ENCODE data around the gene ANXA4. TPM values are rescaled to one million over a fixed set of nuclear protein-coding genes. Genes with fewer than 3 reads are reported as not detected.
A peak's percentile ranks its signal among the peaks of the same experiment; 100 is the strongest.

The ANXA4 gene
- total RNA-seq, 4 donors from 2014 or later = 33.3 to 125 (median 99.4) TPM

DNA sequence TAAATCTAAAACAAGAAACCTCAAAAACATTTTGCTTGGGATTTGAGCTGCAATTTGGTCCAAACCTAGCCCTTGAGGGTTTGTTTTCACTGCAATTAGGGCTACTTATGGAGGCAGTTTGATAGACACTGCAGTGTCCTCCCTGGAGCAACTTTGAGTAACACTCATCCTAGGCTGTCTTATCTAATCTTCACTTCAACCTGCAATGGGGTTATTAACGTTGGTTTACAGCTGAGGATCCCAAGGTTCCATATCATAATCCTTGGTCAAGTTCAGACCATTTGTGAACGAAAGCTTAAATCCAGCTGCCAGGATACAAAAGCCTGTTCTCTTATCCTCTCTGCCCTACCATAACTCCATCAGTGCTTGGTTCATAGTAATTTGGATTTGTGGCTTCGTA lies 2.5 kb downstream of the ANXA4 start:
- TF ChIP-seq EP300 (IDR thresholded peaks at IDR 0.05; ENCODE audit: low read depth) (no peak), POLR2A (IDR thresholded peaks at IDR 0.05) (no peak), POLR2AphosphoS5 (IDR thresholded peaks at IDR 0.05) (no peak)
- TF ChIP-seq, protein P1, sequence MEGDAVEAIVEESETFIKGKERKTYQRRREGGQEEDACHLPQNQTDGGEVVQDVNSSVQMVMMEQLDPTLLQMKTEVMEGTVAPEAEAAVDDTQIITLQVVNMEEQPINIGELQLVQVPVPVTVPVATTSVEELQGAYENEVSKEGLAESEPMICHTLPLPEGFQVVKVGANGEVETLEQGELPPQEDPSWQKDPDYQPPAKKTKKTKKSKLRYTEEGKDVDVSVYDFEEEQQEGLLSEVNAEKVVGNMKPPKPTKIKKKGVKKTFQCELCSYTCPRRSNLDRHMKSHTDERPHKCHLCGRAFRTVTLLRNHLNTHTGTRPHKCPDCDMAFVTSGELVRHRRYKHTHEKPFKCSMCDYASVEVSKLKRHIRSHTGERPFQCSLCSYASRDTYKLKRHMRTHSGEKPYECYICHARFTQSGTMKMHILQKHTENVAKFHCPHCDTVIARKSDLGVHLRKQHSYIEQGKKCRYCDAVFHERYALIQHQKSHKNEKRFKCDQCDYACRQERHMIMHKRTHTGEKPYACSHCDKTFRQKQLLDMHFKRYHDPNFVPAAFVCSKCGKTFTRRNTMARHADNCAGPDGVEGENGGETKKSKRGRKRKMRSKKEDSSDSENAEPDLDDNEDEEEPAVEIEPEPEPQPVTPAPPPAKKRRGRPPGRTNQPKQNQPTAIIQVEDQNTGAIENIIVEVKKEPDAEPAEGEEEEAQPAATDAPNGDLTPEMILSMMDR (IDR thresholded peaks at IDR 0.05) = no peak
- Histone ChIP-seq H3K27me3 (no peaks in the 10 kb centered on the region), H3K36me3 (no peaks in the 10 kb centered on the region), H3K27ac (no peak overlapping the region), H3K4me3 (no peak overlapping the region), H3K9me3 (no peaks in the 10 kb centered on the region), H3K4me1 (peaks cover 16 to 50% (median 26%) of the 10 kb centered on the region in 4 donors)
- in situ Hi-C loops (cut with MboI; ENCODE audit: low pct_ligation_motif_present in 1 of 4, low pct_unique_long_range_greater_than_20kb in 1 of 4, low sequenced_read_pairs in 3 of 4) (no loop called here), intact Hi-C loops (cut with DNase I; ENCODE audit: low total_unique reads) (no loop called here)
- WGBS, 2 donors (ENCODE audit: low coverage in 1 of 2) = 71 to 72% methylated on average over 3 of the region's 3 CpGs
- no peak for DNase-seq

DNA sequence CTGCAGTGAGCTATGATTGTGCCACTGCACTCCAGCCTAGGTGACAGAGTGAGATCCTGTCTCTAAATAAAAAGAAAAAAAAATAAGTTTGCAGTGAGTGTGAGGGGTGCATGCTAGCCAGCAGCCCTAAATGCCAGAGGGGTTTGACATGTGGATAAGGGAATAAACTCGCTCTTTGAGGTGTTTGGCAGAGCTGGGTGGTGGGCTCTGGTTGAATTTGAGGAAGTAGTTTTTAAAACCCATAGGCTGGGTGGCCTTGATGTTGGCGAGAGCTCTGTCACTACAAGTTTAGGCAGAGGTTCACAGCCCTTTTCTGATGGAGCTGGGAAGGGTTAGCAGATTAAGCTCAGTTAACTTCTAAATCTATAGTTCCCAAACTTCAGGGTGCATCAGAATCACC lies 3.1 kb downstream of the ANXA4 start:
- intact Hi-C loops (cut with DNase I; ENCODE audit: low total_unique reads) = no loop called here

DNA sequence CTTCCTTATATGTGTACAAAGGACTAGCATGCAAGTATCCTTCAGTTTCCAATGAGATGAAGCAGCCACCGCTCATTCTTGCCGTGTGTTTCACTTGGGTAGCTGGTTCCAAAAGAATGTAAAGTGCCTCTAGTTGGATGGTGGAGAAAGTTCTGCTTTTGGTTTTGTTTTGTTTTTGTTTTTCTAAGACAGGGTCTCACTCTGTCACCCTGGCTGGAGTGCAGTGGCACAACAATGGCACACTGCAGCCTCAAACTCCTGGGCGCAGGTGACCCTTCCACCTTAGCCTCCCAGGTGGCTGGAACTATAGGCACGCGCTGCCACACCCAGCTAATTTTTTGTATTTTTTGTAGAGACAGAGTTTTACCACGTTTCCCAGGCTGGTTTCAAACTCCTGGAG lies 8.3 kb downstream of the ANXA4 start:
- H3K27ac ChIP-seq = no peak overlapping the region
- intact Hi-C loops (cut with DNase I; ENCODE audit: low total_unique reads) = no loop called here
- no peak overlapping the region for H3K4me3 ChIP-seq
- DNase-seq = no peak
- H3K27me3 ChIP-seq = no peaks in the 10 kb centered on the region
- H3K9me3 ChIP-seq = no peaks in the 10 kb centered on the region
- in situ Hi-C loops (cut with MboI; ENCODE audit: low pct_ligation_motif_present in 1 of 4, low pct_unique_long_range_greater_than_20kb in 1 of 4, low sequenced_read_pairs in 3 of 4) = no loop called here
- WGBS, 2 donors (ENCODE audit: low coverage in 1 of 2) = 78 to 93% methylated on average over 3 to 6 of the region's 6 CpGs
- TF ChIP-seq POLR2A (IDR thresholded peaks at IDR 0.05) (no peak), POLR2AphosphoS5 (IDR thresholded peaks at IDR 0.05) (no peak), EP300 (IDR thresholded peaks at IDR 0.05; ENCODE audit: low read depth) (no peak)
- TF ChIP-seq, protein P1 (IDR thresholded peaks at IDR 0.05) = no peak
- H3K36me3 ChIP-seq = no peaks in the 10 kb centered on the region
- peaks cover 10 to 39% (median 18%) of the 10 kb centered on the region in 4 donors for H3K4me1 ChIP-seq

More for the DNA sequence above, 3.1 kb downstream of the ANXA4 start:
- Histone ChIP-seq H3K4me3 (no peak overlapping the region), H3K36me3 (no peaks in the 10 kb centered on the region), H3K27ac (no peak overlapping the region), H3K9me3 (no peaks in the 10 kb centered on the region), H3K4me1 (peaks cover 16 to 50% (median 26%) of the 10 kb centered on the region in 4 donors), H3K27me3 (no peaks in the 10 kb centered on the region)
- in situ Hi-C loops (cut with MboI; ENCODE audit: low pct_ligation_motif_present in 1 of 4, low pct_unique_long_range_greater_than_20kb in 1 of 4, low sequenced_read_pairs in 3 of 4) = no loop called here
- TF ChIP-seq, protein P1 (IDR thresholded peaks at IDR 0.05) = no peak
- no peak for TF ChIP-seq POLR2AphosphoS5 (IDR thresholded peaks at IDR 0.05)
- TF ChIP-seq POLR2A (IDR thresholded peaks at IDR 0.05) = no peak
- TF ChIP-seq EP300 (IDR thresholded peaks at IDR 0.05; ENCODE audit: low read depth) = no peak
- 89 to 100% methylated on average over 2 of the region's 2 CpGs for WGBS, 2 donors (ENCODE audit: low coverage in 1 of 2)
- DNase-seq = no peak

DNA sequence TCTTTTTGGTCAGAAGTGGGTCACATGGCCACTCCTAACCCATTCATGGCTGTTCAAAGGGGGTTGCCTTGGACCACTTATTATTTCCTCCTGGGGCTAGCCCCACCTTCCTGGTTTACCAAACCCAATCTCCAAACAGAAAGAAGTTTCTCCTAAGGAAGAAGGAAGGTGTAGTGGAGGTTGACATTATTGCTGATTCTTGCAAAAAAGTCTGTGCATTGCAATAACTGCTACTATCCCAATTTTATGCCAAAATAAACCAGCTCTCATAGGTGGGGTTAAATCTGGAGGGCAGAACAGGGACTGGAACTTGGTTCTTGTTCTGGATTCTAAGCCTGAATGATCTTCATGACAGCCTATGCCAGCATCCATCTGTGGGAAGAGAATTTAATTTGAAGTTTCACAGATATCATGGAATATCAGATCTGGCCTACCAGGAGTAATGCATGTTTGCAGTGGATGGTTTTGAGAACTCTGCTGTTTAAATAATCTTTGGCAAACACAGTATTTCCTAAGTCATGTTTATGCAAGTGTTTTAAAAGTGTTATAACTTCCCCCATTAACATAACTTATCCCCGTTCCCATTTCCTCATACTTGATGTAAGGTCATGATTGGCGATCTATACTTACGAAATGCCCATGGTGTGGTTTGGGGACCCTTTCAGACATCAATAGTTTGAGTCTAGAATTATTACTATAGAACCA lies 11.9 kb downstream of the ANXA4 start:
- intact Hi-C loops (cut with DNase I; ENCODE audit: low total_unique reads) (no loop called here), in situ Hi-C loops (cut with MboI; ENCODE audit: low pct_ligation_motif_present in 1 of 4, low pct_unique_long_range_greater_than_20kb in 1 of 4, low sequenced_read_pairs in 3 of 4) (no loop called here)
- WGBS, 2 donors (ENCODE audit: low coverage in 1 of 2) = 63 to 67% methylated on average over 3 of the region's 3 CpGs
- H3K27me3 ChIP-seq = no peaks in the 10 kb centered on the region
- peak overlapping the region; percentile 46 to 72 (median 64) for H3K27ac ChIP-seq
- H3K36me3 ChIP-seq = no peaks in the 10 kb centered on the region
- TF ChIP-seq POLR2AphosphoS5 (IDR thresholded peaks at IDR 0.05) (no peak), EP300 (IDR thresholded peaks at IDR 0.05; ENCODE audit: low read depth) (no peak), POLR2A (IDR thresholded peaks at IDR 0.05) (no peak)
- TF ChIP-seq, protein P1 (IDR thresholded peaks at IDR 0.05) = no peak
- peaks cover 12 to 46% (median 30%) of the 10 kb centered on the region in 4 donors for H3K4me1 ChIP-seq
- H3K4me3 ChIP-seq = no peak overlapping the region
- no peaks in the 10 kb centered on the region for H3K9me3 ChIP-seq
- no peak for DNase-seq
